HFF-Myc (cell line): Measurements from ENCODE around the gene NUP210L.
"Not testable (repeated sequence)": the region's sequence is repeated elsewhere in the genome, so short reads cannot be mapped to it uniquely, and the experiment has no call there.

Experiments
- DNase-seq: peaks from one replicate; pipeline ENCODE4 v3.0.0-alpha.2; 2011; ENCODE audit warnings: low read depth; ENCODE audit errors: extremely low read depth
- H3K4me3 ChIP-seq: replicated peaks from 2 replicates; pipeline ENCODE4 v1.5.1; 2011; ENCODE audit warnings: low read depth, mild to moderate bottlenecking, control low read depth, low read length
- CTCF ChIP-seq: IDR thresholded peaks from 2 replicates; pipeline ENCODE4 v1.5.1; 2012; ENCODE audit warnings: mild to moderate bottlenecking, low read depth, low read length, control low read depth; ENCODE audit errors: missing control alignments

NUP210L gene

GRCh38 chr1:153985941-153986761 is 168.7 kb downstream of the NUP210L start, which contains the start of gene RAB13:
TSS of gene RAB13 (minus strand) at chr1:153986339. CDS start at chr1:153986236, 103 bp downstream.
- H3K4me3 ChIP-seq: peak within 1 kb of the TSS; percentile 82
- no peak for TF ChIP-seq CTCF
- DNase-seq: peak; percentile 32

- DNase-seq: no peak
- TF ChIP-seq CTCF: no peak
- peak overlapping the region; percentile 82 for H3K4me3 ChIP-seq
These were observed 169.4 kb downstream of the NUP210L start for GRCh38 chr1:153985341-153985912.

- no peak for DNase-seq
- TF ChIP-seq CTCF: no peak
- H3K4me3 ChIP-seq: peak overlapping the region; percentile 82
These were observed 170.6 kb downstream of the NUP210L start for GRCh38 chr1:153984123-153984894.

GRCh38 chr1:153981735-153982134 is 173.1 kb downstream of the NUP210L start:
- not testable (repeated sequence) for DNase-seq, H3K4me3 ChIP-seq

- not testable (repeated sequence) for H3K4me3 ChIP-seq, DNase-seq
These were observed 175.8 kb downstream of the NUP210L start for GRCh38 chr1:153979091-153979490.

GRCh38 chr1:153978274-153978909 is 176.5 kb downstream of the NUP210L start:
- DNase-seq: no peak
- peak overlapping the region; percentile 78 for H3K4me3 ChIP-seq
- no peak for TF ChIP-seq CTCF

- peak within 1 kb of the TSS; percentile 78 for H3K4me3 ChIP-seq
- peak; percentile 51 for DNase-seq
- TF ChIP-seq CTCF: no peak
These were observed 177.3 kb downstream of the NUP210L start, which contains the start of gene JTB for GRCh38 chr1:153977250-153978240. TSS of gene JTB (minus strand) at chr1:153977674. CDS start at chr1:153977252, 422 bp downstream.
